Measurements from ENCODE around the gene LSR. TPM values are rescaled to one million over a fixed set of nuclear protein-coding genes. Genes with fewer than 3 reads are reported as not detected.

Gene LSR
- polyA plus RNA-seq, 1 donor (not counting 4 experiments of a cell fraction or from before 2014, with no cell fraction given), result 51.3 TPM

DNA sequence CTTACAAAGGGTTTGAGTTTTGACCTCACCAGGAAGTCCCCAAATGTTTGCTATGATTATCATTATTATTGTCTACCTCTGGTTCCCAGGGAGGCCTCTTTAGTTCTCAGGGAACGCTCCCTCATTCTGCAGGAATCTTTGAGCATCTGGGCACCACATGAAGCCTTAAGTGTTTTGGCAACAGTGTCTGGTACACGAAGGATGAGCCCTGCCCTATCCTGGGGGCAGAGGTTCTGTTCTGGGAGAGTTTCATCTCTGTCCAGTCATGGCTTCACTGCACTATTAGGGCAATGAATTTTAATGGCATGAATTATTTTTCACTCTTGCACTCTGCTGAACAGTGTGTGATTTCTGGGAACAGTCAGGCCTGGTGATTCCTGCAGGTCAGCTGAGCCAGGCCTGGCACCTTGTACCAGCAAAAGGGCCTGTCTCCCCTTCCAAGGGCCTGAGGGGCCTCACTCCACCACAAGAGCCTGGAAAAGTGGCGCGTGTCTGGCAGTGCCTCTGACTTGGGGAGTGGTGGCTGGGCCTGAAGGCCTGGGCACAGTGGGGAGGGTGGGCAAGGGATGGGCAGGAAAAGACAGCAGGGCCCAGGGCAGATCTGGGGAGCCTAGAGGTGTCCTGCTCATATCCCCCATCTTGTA is 24.8 kb upstream of the LSR start:
- Histone ChIP-seq H3K4me2 (ENCODE audit: control insufficient read depth, extremely low read depth, insufficient read depth, low read depth, low read length) (no peak overlapping the region), H3K27me3 (ENCODE audit: control insufficient read depth, extremely low read depth, insufficient read depth, low read length) (no peaks in the 10 kb centered on the region), H2AFZ (ENCODE audit: control insufficient read depth, low read length) (no peak overlapping the region), H3K27ac (ENCODE audit: control insufficient read depth, insufficient read depth, low read length) (no peak overlapping the region), H3K79me2 (ENCODE audit: control insufficient read depth, insufficient read depth, low read length) (no peaks in the 10 kb centered on the region), H3K4me1 (ENCODE audit: control insufficient read depth, extremely low read depth, insufficient read depth, low read length) (no peaks in the 10 kb centered on the region), H3K9me1 (ENCODE audit: control insufficient read depth, extremely low read depth, insufficient read depth, low read length) (no peaks in the 10 kb centered on the region), H4K20me1 (ENCODE audit: control insufficient read depth, extremely low read depth, insufficient read depth, low read length) (no peaks in the 10 kb centered on the region), H3K9ac (ENCODE audit: control insufficient read depth, extremely low read depth, insufficient read depth, low read length) (no peak overlapping the region), H3K36me3 (ENCODE audit: control insufficient read depth in 2 of 2, extremely low read depth in 1 of 2, insufficient read depth in 2 of 2, low read length in 2 of 2) (no peaks in the 10 kb centered on the region), H3K4me3 (ENCODE audit: control insufficient read depth in 2 of 3, extremely low read depth in 1 of 3, insufficient read depth in 2 of 3, low read depth in 1 of 3, low read length in 3 of 3) (no peak overlapping the region), H3K9me3 (ENCODE audit: control insufficient read depth, low read depth, low read length) (peaks cover 2% of the 10 kb centered on the region)
- FAIRE-seq, result no peak
- no peak for DNase-seq (ENCODE audit: low read depth, low spot score)
- dilution Hi-C loops (cut with MboI; ENCODE audit: extremely low pct_ligation_motif_present, low sequenced_read_pairs), result no loop called here
- TF ChIP-seq, protein P1, sequence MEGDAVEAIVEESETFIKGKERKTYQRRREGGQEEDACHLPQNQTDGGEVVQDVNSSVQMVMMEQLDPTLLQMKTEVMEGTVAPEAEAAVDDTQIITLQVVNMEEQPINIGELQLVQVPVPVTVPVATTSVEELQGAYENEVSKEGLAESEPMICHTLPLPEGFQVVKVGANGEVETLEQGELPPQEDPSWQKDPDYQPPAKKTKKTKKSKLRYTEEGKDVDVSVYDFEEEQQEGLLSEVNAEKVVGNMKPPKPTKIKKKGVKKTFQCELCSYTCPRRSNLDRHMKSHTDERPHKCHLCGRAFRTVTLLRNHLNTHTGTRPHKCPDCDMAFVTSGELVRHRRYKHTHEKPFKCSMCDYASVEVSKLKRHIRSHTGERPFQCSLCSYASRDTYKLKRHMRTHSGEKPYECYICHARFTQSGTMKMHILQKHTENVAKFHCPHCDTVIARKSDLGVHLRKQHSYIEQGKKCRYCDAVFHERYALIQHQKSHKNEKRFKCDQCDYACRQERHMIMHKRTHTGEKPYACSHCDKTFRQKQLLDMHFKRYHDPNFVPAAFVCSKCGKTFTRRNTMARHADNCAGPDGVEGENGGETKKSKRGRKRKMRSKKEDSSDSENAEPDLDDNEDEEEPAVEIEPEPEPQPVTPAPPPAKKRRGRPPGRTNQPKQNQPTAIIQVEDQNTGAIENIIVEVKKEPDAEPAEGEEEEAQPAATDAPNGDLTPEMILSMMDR (optimal IDR thresholded peaks at IDR 0.05 in 1 of 3, IDR thresholded peaks at IDR 0.05 in 1 of 3, conservative IDR thresholded peaks at IDR 0.05 in 1 of 3; ENCODE audit: extremely low read depth in 1 of 3, insufficient read depth in 2 of 3, low read length in 3 of 3), result no peak
- TF ChIP-seq EZH2 (IDR thresholded peaks at IDR 0.05; ENCODE audit: low read length), result no peak

DNA sequence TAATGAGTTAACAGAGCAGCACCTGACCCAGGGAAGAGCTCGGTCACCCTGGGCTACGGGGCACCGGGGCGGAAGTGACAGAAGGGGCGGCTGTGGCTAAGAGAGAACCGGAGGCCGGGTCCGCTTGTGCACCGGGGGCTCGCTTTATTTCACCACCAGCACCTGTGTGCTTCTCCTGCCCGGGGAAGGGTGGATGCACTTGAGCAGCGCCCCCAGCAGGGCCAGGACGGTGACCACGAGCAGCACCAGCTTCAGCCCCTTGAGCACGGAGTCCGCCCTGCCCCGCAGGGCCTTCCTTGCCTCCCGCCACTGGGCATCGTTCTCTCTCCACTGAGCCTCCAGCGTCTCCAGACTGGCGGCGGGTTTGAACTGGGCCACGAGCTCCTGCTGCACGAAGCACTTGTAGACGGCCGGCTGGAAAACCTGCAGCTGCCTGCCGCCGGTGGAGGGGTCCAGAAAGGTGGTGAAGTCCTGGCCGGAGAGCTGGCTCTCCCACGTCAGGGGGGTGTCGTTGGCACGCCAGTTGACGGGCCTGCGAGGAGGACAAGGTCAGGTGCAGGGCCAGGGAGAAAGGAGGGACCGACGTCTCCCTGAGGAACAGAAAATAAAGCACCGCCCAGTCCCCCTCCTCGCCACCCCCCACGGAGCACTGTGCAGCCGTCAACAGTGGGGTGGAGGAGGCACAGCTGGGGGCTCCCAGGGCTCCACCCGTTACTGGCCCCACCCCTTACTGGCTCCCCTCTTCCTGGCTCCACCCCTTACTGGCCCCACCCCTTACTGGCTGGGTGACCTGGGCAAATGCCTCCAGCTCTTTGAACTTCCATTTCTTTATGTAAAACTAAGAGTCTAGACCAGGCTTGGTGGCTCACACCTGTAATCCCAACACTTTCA is 23.9 kb upstream of the LSR start:
- FAIRE-seq, result no peak
- peaks cover 2% of the 10 kb centered on the region for H3K9me3 ChIP-seq (ENCODE audit: control insufficient read depth, low read depth, low read length)

More for the DNA sequence above, 23.9 kb upstream of the LSR start:
- no peaks in the 10 kb centered on the region for H3K36me3 ChIP-seq (ENCODE audit: control insufficient read depth in 2 of 2, extremely low read depth in 1 of 2, insufficient read depth in 2 of 2, low read length in 2 of 2)
- H3K9ac ChIP-seq (ENCODE audit: control insufficient read depth, extremely low read depth, insufficient read depth, low read length), result no peak overlapping the region
- H2AFZ ChIP-seq (ENCODE audit: control insufficient read depth, low read length), result no peak overlapping the region
- H3K79me2 ChIP-seq (ENCODE audit: control insufficient read depth, insufficient read depth, low read length), result no peaks in the 10 kb centered on the region
- dilution Hi-C loops (cut with MboI; ENCODE audit: extremely low pct_ligation_motif_present, low sequenced_read_pairs), result no loop called here
- H3K4me1 ChIP-seq (ENCODE audit: control insufficient read depth, extremely low read depth, insufficient read depth, low read length), result no peaks in the 10 kb centered on the region
- no peak overlapping the region for H3K4me3 ChIP-seq (ENCODE audit: control insufficient read depth in 2 of 3, extremely low read depth in 1 of 3, insufficient read depth in 2 of 3, low read depth in 1 of 3, low read length in 3 of 3)
- no peaks in the 10 kb centered on the region for H3K9me1 ChIP-seq (ENCODE audit: control insufficient read depth, extremely low read depth, insufficient read depth, low read length)
- TF ChIP-seq, protein P1 (optimal IDR thresholded peaks at IDR 0.05 in 1 of 3, IDR thresholded peaks at IDR 0.05 in 1 of 3, conservative IDR thresholded peaks at IDR 0.05 in 1 of 3; ENCODE audit: extremely low read depth in 1 of 3, insufficient read depth in 2 of 3, low read length in 3 of 3), result no peak
- no peak for TF ChIP-seq EZH2 (IDR thresholded peaks at IDR 0.05; ENCODE audit: low read length)
- no peaks in the 10 kb centered on the region for H3K27me3 ChIP-seq (ENCODE audit: control insufficient read depth, extremely low read depth, insufficient read depth, low read length)
- H4K20me1 ChIP-seq (ENCODE audit: control insufficient read depth, extremely low read depth, insufficient read depth, low read length), result no peaks in the 10 kb centered on the region
- DNase-seq (ENCODE audit: low read depth, low spot score), result no peak
- H3K27ac ChIP-seq (ENCODE audit: control insufficient read depth, insufficient read depth, low read length), result no peak overlapping the region
- no peak overlapping the region for H3K4me2 ChIP-seq (ENCODE audit: control insufficient read depth, extremely low read depth, insufficient read depth, low read depth, low read length)
